A204.1 (cell line): ENCODE results near the gene ENC1.

Source experiments
- FAIRE-seq: peaks from 2 replicates; lab custom pipeline; 2012; peaks lifted over from hg19 to GRCh38; lab: Jason Lieb, UNC

The ENC1 gene

GRCh38 chr5:74631081-74631953 lies 9.2 kb downstream of the ENC1 start:
- FAIRE-seq: no peak

- no peak for FAIRE-seq
Measured at GRCh38 chr5:74630453-74631066, 10.0 kb downstream of the ENC1 start.

GRCh38 chr5:74629326-74629725 lies 11.2 kb downstream of the ENC1 start:
- no peak for FAIRE-seq

GRCh38 chr5:74628359-74628758 lies 12.2 kb downstream of the ENC1 start:
- no peak for FAIRE-seq

GRCh38 chr5:74627646-74628279 lies 12.8 kb downstream of the ENC1 start:
- FAIRE-seq: no peak

GRCh38 chr5:74626386-74627222 lies 13.9 kb downstream of the ENC1 start:
- no peak for FAIRE-seq

- no peak for FAIRE-seq
Measured at GRCh38 chr5:74625742-74626241, 14.7 kb downstream of the ENC1 start.

- FAIRE-seq: no peak
Measured at GRCh38 chr5:74624931-74625505, 15.5 kb downstream of the ENC1 start.

- FAIRE-seq: no peak
Measured at GRCh38 chr5:74624501-74624900, 16.0 kb downstream of the ENC1 start.

- no peak for FAIRE-seq
Measured at GRCh38 chr5:74623748-74624408, 16.6 kb downstream of the ENC1 start.

GRCh38 chr5:74623006-74623611 lies 17.4 kb downstream of the ENC1 start:
- no peak for FAIRE-seq

GRCh38 chr5:74622122-74622521 lies 18.4 kb downstream of the ENC1 start:
- no peak for FAIRE-seq

- no peak for FAIRE-seq
Measured at GRCh38 chr5:74621492-74621891, 19.0 kb downstream of the ENC1 start.

- FAIRE-seq: no peak
Measured at GRCh38 chr5:74619308-74619707, 21.2 kb downstream of the ENC1 start.

- no peak for FAIRE-seq
Measured at GRCh38 chr5:74618106-74618505, 22.4 kb downstream of the ENC1 start.

- FAIRE-seq: no peak
Measured at GRCh38 chr5:74617202-74617601, 23.3 kb downstream of the ENC1 start.

- FAIRE-seq: no peak
Measured at GRCh38 chr5:74616236-74617146, 24.0 kb downstream of the ENC1 start.

- FAIRE-seq: no peak
Measured at GRCh38 chr5:74613283-74613682, 27.2 kb downstream of the ENC1 start.

GRCh38 chr5:74612045-74612444 lies 28.5 kb downstream of the ENC1 start:
- FAIRE-seq: no peak
